ENCODE measurements around the gene RALB.

- TF ChIP-seq, protein P1, sequence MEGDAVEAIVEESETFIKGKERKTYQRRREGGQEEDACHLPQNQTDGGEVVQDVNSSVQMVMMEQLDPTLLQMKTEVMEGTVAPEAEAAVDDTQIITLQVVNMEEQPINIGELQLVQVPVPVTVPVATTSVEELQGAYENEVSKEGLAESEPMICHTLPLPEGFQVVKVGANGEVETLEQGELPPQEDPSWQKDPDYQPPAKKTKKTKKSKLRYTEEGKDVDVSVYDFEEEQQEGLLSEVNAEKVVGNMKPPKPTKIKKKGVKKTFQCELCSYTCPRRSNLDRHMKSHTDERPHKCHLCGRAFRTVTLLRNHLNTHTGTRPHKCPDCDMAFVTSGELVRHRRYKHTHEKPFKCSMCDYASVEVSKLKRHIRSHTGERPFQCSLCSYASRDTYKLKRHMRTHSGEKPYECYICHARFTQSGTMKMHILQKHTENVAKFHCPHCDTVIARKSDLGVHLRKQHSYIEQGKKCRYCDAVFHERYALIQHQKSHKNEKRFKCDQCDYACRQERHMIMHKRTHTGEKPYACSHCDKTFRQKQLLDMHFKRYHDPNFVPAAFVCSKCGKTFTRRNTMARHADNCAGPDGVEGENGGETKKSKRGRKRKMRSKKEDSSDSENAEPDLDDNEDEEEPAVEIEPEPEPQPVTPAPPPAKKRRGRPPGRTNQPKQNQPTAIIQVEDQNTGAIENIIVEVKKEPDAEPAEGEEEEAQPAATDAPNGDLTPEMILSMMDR (IDR thresholded peaks at IDR 0.05), result no peak
- TF ChIP-seq ZNF281 (CRISPR knock-in tag; IDR thresholded peaks at IDR 0.05) (no peak), ATF1 (CRISPR knock-in tag; IDR thresholded peaks at IDR 0.05) (no peak), MAX (CRISPR knock-in tag; IDR thresholded peaks at IDR 0.05) (no peak), USF1 (CRISPR knock-in tag; IDR thresholded peaks at IDR 0.05) (no peak), JUN (CRISPR knock-in tag; IDR thresholded peaks at IDR 0.05) (no peak), NR1H2 (CRISPR knock-in tag; IDR thresholded peaks at IDR 0.05) (no peak), GABPB1 (CRISPR knock-in tag; IDR thresholded peaks at IDR 0.05) (no peak), FOXP4 (CRISPR knock-in tag; IDR thresholded peaks at IDR 0.05) (no peak), KAT7 (CRISPR knock-in tag; IDR thresholded peaks at IDR 0.05; ENCODE audit: borderline replicate concordance) (no peak)
- TF ChIP-seq, protein P2, sequence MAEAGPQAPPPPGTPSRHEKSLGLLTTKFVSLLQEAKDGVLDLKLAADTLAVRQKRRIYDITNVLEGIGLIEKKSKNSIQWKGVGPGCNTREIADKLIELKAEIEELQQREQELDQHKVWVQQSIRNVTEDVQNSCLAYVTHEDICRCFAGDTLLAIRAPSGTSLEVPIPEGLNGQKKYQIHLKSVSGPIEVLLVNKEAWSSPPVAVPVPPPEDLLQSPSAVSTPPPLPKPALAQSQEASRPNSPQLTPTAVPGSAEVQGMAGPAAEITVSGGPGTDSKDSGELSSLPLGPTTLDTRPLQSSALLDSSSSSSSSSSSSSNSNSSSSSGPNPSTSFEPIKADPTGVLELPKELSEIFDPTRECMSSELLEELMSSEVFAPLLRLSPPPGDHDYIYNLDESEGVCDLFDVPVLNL (CRISPR knock-in tag; IDR thresholded peaks at IDR 0.05; ENCODE audit: borderline replicate concordance, low read depth), result no peak
Observed at GRCh38 chr2:120300385-120300784, 47.7 kb downstream of the RALB start.
